Left ventricle myocardium inferior (tissue), 1 donor: Measurements from ENCODE around the gene NRROS. TPM values are rescaled to one million over a fixed set of nuclear protein-coding genes. Genes with fewer than 3 reads are reported as not detected.

ENCODE experiments used
- DNase-seq: peaks from one replicate; pipeline ENCODE4 v3.0.0-alpha.2; 2020
- H3K27ac ChIP-seq: fragments of 200-600 bp; replicated peaks from 2 replicates; pipeline ENCODE4 v1.8.0; 2021
- H3K27me3 ChIP-seq: fragments of 200-600 bp; 2 replicates; pipeline ENCODE4 v1.8.0; 2021; ENCODE audit warnings: low read depth
- H3K36me3 ChIP-seq: fragments of 200-600 bp; 2 replicates; pipeline ENCODE4 v1.8.0; 2021
- H3K4me1 ChIP-seq: fragments of 200-600 bp; 2 replicates; pipeline ENCODE4 v1.8.0; 2021
- H3K4me3 ChIP-seq: fragments of 200-600 bp; 2 replicates; pipeline ENCODE4 v1.8.0; 2021; ENCODE audit warnings: mild to moderate bottlenecking, moderate library complexity
- H3K9me3 ChIP-seq: fragments of 200-600 bp; replicated peaks from 2 replicates; pipeline ENCODE4 v1.8.0; 2021
- intact Hi-C: fragments of 100-400 bp; cut with micrococcal nuclease; formaldehyde crosslinking; loops from one replicate; pipeline ENCODE4 v1.11.0; 2022
- total RNA-seq: library from RNA; stranded (reverse); fragmentation: NEBNext Ultra II Directional; extraction: Animal tissue kit (Norgen Biotek cat#: 25700); gene quantifications from one replicate; pipeline ENCODE4 v1.2.1, GENCODE V29; 2021
- TF ChIP-seq, protein P1 (sequence below): fragments of 200-600 bp; IDR thresholded peaks from 2 replicates; pipeline ENCODE4 v1.8.0; 2021; ENCODE audit warnings: antibody characterized with exemption, mild to moderate bottlenecking, borderline replicate concordance
- donor health status: DM: no; HTN: yes; CAD: no; lungs with severe emphysema.

Gene NRROS
- total RNA-seq, 1 donor from 2014 or later, result 2.4 TPM

DNA sequence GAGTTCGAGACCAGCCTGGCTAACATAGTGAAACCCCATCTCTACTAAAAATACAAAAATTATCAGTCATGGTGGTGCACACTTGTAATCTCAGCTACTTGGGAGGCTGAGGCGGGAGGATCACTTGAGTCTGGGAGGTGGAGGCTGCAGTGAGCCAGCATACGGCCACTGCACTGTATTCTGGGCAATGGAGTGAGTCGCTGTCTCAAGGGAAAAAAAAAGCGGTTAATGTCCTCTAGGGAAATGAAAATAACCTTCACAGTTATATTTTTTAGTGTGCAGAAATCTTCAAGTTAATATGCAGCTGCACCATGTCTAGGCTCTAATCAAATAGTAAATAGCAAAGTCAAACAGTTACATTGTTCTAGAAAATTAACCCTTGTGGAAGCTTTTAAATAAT, 57.8 kb downstream of the NRROS start:
- H3K9me3 ChIP-seq, result no peaks in the 10 kb centered on the region
- no peak overlapping the region for H3K4me3 ChIP-seq
- intact Hi-C loops, result no loop called here
- no peaks in the 10 kb centered on the region for H3K27me3 ChIP-seq
- no peaks in the 10 kb centered on the region for H3K4me1 ChIP-seq
- TF ChIP-seq, protein P1, sequence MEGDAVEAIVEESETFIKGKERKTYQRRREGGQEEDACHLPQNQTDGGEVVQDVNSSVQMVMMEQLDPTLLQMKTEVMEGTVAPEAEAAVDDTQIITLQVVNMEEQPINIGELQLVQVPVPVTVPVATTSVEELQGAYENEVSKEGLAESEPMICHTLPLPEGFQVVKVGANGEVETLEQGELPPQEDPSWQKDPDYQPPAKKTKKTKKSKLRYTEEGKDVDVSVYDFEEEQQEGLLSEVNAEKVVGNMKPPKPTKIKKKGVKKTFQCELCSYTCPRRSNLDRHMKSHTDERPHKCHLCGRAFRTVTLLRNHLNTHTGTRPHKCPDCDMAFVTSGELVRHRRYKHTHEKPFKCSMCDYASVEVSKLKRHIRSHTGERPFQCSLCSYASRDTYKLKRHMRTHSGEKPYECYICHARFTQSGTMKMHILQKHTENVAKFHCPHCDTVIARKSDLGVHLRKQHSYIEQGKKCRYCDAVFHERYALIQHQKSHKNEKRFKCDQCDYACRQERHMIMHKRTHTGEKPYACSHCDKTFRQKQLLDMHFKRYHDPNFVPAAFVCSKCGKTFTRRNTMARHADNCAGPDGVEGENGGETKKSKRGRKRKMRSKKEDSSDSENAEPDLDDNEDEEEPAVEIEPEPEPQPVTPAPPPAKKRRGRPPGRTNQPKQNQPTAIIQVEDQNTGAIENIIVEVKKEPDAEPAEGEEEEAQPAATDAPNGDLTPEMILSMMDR, result no peak
- no peaks in the 10 kb centered on the region for H3K36me3 ChIP-seq
- DNase-seq, result no peak
- H3K27ac ChIP-seq, result no peak overlapping the region

DNA sequence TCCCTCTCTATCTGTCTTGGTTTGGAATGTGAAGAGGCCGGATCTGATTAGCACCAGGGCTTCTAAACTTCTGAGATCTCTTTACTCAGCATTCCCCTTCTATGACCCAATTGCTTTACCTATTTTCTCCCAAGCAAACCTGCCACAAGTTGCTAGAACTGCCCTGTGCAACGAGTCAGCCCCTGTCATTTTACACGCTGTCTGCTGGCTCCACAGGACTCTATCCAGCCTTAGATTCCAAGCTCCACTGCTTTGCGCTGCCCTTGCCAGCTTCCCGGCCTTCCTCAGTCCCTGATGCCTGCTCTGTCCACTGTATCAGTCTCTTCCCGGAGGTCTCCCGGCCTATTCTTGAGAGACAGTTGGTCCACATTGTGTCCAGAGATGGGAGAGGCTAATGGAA, 60.3 kb downstream of the NRROS start:
- H3K4me3 ChIP-seq, result no peak overlapping the region
- H3K9me3 ChIP-seq, result no peaks in the 10 kb centered on the region
- no peaks in the 10 kb centered on the region for H3K4me1 ChIP-seq
- TF ChIP-seq, protein P1, result no peak
- no peaks in the 10 kb centered on the region for H3K36me3 ChIP-seq
- DNase-seq, result no peak
- intact Hi-C loops, result no loop called here
- H3K27ac ChIP-seq, result no peak overlapping the region
- H3K27me3 ChIP-seq, result no peaks in the 10 kb centered on the region

DNA sequence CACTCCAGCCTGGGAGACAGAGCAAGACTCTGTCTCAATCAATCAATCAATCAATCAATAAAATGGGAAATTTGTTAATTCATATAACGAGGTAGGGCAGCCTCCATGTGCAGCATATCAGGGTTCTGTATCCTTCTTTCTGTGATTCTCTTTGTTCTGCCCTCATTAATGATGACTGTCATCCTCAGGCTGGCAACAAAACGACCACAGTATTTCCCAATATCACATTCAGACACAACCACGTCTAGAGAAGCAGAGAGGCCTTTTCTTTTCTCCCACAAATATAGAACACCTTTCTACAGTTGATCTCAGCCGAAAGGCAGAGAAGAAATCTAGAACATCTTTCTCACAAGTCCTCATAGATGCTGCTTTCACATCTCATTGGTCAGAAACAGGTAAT, 61.3 kb downstream of the NRROS start:
- H3K27me3 ChIP-seq, result no peaks in the 10 kb centered on the region
- intact Hi-C loops, result no loop called here
- no peak for DNase-seq
- no peak overlapping the region for H3K4me3 ChIP-seq
- no peaks in the 10 kb centered on the region for H3K9me3 ChIP-seq
- H3K27ac ChIP-seq, result no peak overlapping the region
- H3K4me1 ChIP-seq, result no peaks in the 10 kb centered on the region
- no peaks in the 10 kb centered on the region for H3K36me3 ChIP-seq
- TF ChIP-seq, protein P1, result no peak

DNA sequence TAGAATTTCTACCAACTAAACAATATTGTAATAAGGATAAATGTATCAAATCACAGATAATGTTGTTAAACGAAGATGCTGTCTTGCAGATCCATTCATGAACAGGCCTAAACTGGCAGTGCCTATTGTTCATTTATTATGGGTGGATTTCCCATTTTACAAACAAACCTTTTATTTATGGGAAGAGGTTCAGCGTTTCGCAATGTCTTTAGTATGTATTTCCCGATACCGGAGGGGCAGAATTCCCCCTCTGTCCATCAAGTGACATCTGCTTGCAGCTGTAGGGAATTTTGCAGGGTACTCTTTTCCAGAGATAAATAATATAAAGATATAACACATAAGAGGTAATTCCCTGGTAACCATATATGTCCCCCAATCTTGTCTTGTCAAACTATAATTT, 66.8 kb downstream of the NRROS start:
- intact Hi-C loops, result no loop called here
- no peak for DNase-seq

DNA sequence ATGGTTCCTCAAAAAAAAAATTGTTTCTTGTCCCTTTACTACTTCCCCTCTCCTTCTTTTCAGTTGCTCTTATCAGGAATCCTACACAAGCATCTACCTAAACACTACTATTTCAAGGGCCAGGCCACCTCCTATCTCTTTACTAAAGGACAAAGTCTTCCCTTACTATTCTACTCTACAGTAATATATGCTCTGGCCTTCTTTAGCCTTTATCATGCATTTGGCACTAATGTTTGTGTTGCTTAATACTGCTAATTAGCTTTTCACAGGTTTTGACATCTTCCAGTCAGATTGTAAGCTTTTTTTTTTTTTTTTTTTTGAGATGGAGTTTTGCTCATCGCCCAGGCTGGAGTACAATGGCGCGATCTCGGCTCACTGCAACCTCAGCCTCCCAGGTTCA, 67.2 kb downstream of the NRROS start:
- no peak for DNase-seq
- Histone ChIP-seq H3K27ac (no peak overlapping the region), H3K9me3 (no peaks in the 10 kb centered on the region), H3K4me1 (peaks cover 9% of the 10 kb centered on the region), H3K4me3 (no peak overlapping the region), H3K36me3 (no peaks in the 10 kb centered on the region), H3K27me3 (no peaks in the 10 kb centered on the region)
- intact Hi-C loops, result no loop called here
- TF ChIP-seq, protein P1, result no peak

More for the DNA sequence above, 66.8 kb downstream of the NRROS start:
- TF ChIP-seq, protein P1, result no peak
- H3K9me3 ChIP-seq, result no peaks in the 10 kb centered on the region
- peaks cover 5% of the 10 kb centered on the region for H3K4me1 ChIP-seq
- H3K27ac ChIP-seq, result no peak overlapping the region
- H3K4me3 ChIP-seq, result no peak overlapping the region
- no peaks in the 10 kb centered on the region for H3K27me3 ChIP-seq
- H3K36me3 ChIP-seq, result no peaks in the 10 kb centered on the region

DNA sequence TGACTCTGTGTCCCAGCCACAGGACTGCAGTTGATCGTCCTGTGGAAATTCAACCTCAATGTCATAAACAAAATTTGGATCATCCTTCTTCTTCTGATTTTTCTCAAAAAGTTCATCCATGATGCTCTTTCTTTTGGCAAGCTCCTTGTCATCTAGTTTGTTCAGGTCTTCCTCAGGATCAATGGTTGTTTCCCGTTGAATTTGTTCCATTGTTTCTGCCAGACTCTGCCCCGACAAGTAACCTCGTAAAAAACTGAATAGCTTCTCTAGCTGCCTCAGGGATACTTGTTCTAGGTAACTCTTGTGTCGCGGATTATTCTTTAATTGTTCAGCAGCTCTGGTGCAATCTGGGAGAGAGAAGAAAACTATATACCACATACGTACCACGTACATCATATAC, 68.1 kb downstream of the NRROS start:
- TF ChIP-seq, protein P1, result no peak
- no peak for DNase-seq
- no peak overlapping the region for H3K27ac ChIP-seq
- no peaks in the 10 kb centered on the region for H3K27me3 ChIP-seq
- H3K4me3 ChIP-seq, result no peak overlapping the region
- intact Hi-C loops, result no loop called here
- H3K4me1 ChIP-seq, result peaks cover 16% of the 10 kb centered on the region
- no peaks in the 10 kb centered on the region for H3K9me3 ChIP-seq
- no peaks in the 10 kb centered on the region for H3K36me3 ChIP-seq
